Uterus (tissue), 2 donors: ENCODE results near the gene SETD4.
A peak's percentile ranks its signal among the peaks of the same experiment; 100 is the strongest.

Experiments
- POLR2A ChIP-seq, 2 donors: fragments of 450-650 bp; IDR thresholded peaks; one replicate each; pipeline ENCODE4 v1.6.1; 2016; ENCODE audit warnings: antibody characterized with exemption in 2 of 2, mild to moderate bottlenecking in 1 of 2, moderate library complexity in 1 of 2
- TF ChIP-seq, protein P1 (sequence below), 4 experiments: fragments of 200-600 bp in 2 of 4; fragments of 450-650 bp in 2 of 4; sonication (generic) in 2 of 4; IDR thresholded peaks; one replicate each; pipeline ENCODE4 v1.5.1; 2016 to 2019; ENCODE audit warnings: antibody characterized with exemption in 4 of 4, mild to moderate bottlenecking in 2 of 4, moderate library complexity in 1 of 4

- TF ChIP-seq, protein P1, sequence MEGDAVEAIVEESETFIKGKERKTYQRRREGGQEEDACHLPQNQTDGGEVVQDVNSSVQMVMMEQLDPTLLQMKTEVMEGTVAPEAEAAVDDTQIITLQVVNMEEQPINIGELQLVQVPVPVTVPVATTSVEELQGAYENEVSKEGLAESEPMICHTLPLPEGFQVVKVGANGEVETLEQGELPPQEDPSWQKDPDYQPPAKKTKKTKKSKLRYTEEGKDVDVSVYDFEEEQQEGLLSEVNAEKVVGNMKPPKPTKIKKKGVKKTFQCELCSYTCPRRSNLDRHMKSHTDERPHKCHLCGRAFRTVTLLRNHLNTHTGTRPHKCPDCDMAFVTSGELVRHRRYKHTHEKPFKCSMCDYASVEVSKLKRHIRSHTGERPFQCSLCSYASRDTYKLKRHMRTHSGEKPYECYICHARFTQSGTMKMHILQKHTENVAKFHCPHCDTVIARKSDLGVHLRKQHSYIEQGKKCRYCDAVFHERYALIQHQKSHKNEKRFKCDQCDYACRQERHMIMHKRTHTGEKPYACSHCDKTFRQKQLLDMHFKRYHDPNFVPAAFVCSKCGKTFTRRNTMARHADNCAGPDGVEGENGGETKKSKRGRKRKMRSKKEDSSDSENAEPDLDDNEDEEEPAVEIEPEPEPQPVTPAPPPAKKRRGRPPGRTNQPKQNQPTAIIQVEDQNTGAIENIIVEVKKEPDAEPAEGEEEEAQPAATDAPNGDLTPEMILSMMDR (IDR thresholded peaks at IDR 0.05) = no peak
- peak; percentile 49 to 87 for TF ChIP-seq POLR2A (IDR thresholded peaks at IDR 0.05)
Observed at GRCh38 chr21:36060159-36060921, at the start of gene SETD4.
